Gastroesophageal sphincter (tissue), 4 donors: ENCODE measurements around the gene PLS3. TPM values are rescaled to one million over a fixed set of nuclear protein-coding genes. Genes with fewer than 3 reads are reported as not detected.

Experiments used
- ATAC-seq: fragments of 150-250 bp; one replicate; pipeline ENCODE4 v1.9.1; 2016; ENCODE audit warnings: mild to moderate bottlenecking, moderate library complexity
- H3K27ac ChIP-seq, 4 donors: fragments of 200-600 bp; sonication (generic) in 3 of 4; 1 replicate in 3 of 4; 2 replicates in 1 of 4; pipeline ENCODE4 v1.5.1; 2016 to 2019
- H3K27me3 ChIP-seq: fragments of 200-600 bp; sonication (generic); one replicate; pipeline ENCODE4 v1.5.1; 2019
- H3K36me3 ChIP-seq, 2 donors: fragments of 200-600 bp; sonication (generic); one replicate each; pipeline ENCODE4 v1.5.1; 2019; ENCODE audit warnings: control low read depth in 1 of 2
- H3K4me1 ChIP-seq, 3 donors: fragments of 200-600 bp; sonication (generic); 1 replicate in 2 of 3; 2 replicates in 1 of 3; pipeline ENCODE4 v1.5.1; 2016 to 2019; ENCODE audit warnings: control low read depth in 2 of 3
- H3K4me3 ChIP-seq, 2 donors: fragments of 200-600 bp; sonication (generic); one replicate each; pipeline ENCODE4 v1.5.1; 2019; ENCODE audit warnings: mild to moderate bottlenecking in 1 of 2, moderate library complexity in 1 of 2
- H3K9me3 ChIP-seq, 3 donors: fragments of 200-600 bp; sonication (generic); one replicate each; pipeline ENCODE4 v1.5.1; 2017 to 2019; ENCODE audit warnings: control low read depth in 2 of 3
- EP300 ChIP-seq: sonication (generic); formaldehyde crosslinking; IDR thresholded peaks from one replicate; pipeline ENCODE4 v1.6.1; 2017; ENCODE audit warnings: antibody characterized with exemption, mild to moderate bottlenecking
- POLR2A ChIP-seq, 2 donors: fragments of 450-650 bp; IDR thresholded peaks; one replicate each; pipeline ENCODE4 v1.6.1; 2017; ENCODE audit warnings: antibody characterized with exemption in 2 of 2, mild to moderate bottlenecking in 2 of 2, moderate library complexity in 1 of 2
- POLR2AphosphoS5 ChIP-seq: sonication (generic); formaldehyde crosslinking; IDR thresholded peaks from one replicate; pipeline ENCODE4 v1.6.1; 2017; ENCODE audit warnings: antibody characterized with exemption
- WGBS, 2 donors: methylation state at CpG; one replicate each; pipeline ENCODE4 v1.1.5; 2018; ENCODE audit warnings: low coverage in 1 of 2; 5-methylcytosine and 5-hydroxymethylcytosine counted together
- total RNA-seq, 4 donors: library from RNA; depleted of rRNA; stranded (reverse); fragments of >200 nt; gene quantifications; one replicate each; pipeline ENCODE4 v1.1.0, GENCODE V29; 2016
- TF ChIP-seq, protein P1 (sequence below), 4 experiments: fragments of 200-600 bp in 2 of 4; fragments of 450-650 bp in 2 of 4; sonication (generic) in 1 of 4; IDR thresholded peaks; one replicate each; pipeline ENCODE4 v1.5.1; 2017 to 2019; ENCODE audit warnings: antibody characterized with exemption in 4 of 4, mild to moderate bottlenecking in 2 of 4, moderate library complexity in 2 of 4

PLS3 gene
- total RNA-seq, 4 donors from 2014 or later = 83.5 to 134 (median 114) TPM

GRCh38 chrX:115616943-115617563, 56.1 kb downstream of the PLS3 start:
- Histone ChIP-seq H3K27ac (peak overlapping the region; percentile 74 to 92 (median 82)), H3K36me3 (no peaks in the 10 kb centered on the region), H3K4me3 (peak overlapping the region in 1 of 2 donors; percentile 18), H3K27me3 (no peaks in the 10 kb centered on the region), H3K4me1 (peaks cover 0 to 66% (median 0%) of the 10 kb centered on the region in 3 donors), H3K9me3 (no peaks in the 10 kb centered on the region)
- ATAC-seq = no peak
- TF ChIP-seq, protein P1, sequence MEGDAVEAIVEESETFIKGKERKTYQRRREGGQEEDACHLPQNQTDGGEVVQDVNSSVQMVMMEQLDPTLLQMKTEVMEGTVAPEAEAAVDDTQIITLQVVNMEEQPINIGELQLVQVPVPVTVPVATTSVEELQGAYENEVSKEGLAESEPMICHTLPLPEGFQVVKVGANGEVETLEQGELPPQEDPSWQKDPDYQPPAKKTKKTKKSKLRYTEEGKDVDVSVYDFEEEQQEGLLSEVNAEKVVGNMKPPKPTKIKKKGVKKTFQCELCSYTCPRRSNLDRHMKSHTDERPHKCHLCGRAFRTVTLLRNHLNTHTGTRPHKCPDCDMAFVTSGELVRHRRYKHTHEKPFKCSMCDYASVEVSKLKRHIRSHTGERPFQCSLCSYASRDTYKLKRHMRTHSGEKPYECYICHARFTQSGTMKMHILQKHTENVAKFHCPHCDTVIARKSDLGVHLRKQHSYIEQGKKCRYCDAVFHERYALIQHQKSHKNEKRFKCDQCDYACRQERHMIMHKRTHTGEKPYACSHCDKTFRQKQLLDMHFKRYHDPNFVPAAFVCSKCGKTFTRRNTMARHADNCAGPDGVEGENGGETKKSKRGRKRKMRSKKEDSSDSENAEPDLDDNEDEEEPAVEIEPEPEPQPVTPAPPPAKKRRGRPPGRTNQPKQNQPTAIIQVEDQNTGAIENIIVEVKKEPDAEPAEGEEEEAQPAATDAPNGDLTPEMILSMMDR (IDR thresholded peaks at IDR 0.05) = no peak
- no peak for TF ChIP-seq POLR2A (IDR thresholded peaks at IDR 0.05)
- TF ChIP-seq POLR2AphosphoS5 = no peak
- 30 to 62% methylated on average over 4 to 5 of the region's 5 CpGs for WGBS, 2 donors

DNA sequence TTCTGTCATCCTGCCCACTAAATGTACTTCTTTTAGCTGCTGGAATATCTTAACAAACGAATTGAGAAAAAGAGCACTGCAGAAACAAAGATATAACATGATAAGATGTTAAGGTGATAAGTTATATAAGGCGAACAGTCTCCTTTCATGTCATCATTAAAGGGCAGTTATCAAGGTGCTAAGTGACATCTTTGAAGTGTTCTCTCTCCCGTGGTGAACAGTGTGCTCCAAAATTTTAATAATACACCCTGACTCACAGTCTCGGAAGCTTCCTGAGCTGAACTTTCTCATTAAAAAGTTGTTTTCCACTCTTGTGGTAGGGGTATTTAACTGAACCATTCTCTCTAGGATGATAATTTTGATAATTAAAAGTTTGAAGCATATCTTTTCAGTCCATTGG, 61.6 kb downstream of the PLS3 start:
- Histone ChIP-seq H3K4me3 (no peak overlapping the region), H3K27ac (peak overlapping the region; percentile 50 to 73 (median 66)), H3K36me3 (no peaks in the 10 kb centered on the region), H3K4me1 (peaks cover 0 to 59% (median 0%) of the 10 kb centered on the region in 3 donors), H3K9me3 (no peaks in the 10 kb centered on the region), H3K27me3 (no peaks in the 10 kb centered on the region)
- TF ChIP-seq EP300 (no peak), POLR2A (IDR thresholded peaks at IDR 0.05) (no peak)
- WGBS, 2 donors = 18 to 50% methylated on average over 4 of the region's 4 CpGs
- ATAC-seq = peak; percentile 60

DNA sequence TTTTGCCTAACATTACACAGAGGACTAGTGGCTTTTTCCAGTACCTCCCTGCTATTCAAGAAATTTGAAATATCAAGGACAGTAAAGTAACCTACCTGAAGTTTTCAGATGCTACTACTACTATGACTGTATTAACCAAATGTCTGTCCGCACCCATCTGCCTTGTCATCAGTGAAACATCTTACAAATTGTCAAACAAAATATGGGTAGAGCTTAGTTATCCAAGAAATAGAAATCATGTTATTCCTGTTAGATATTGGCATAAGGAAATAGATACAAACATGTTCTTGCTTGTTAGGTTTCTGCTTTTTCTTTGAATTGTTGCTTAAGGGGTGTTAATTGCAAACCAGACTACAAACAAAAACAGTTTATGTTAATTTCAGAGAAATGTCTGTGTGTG, 63.9 kb downstream of the PLS3 start:
- no peaks in the 10 kb centered on the region for H3K9me3 ChIP-seq
- ATAC-seq = no peak

GRCh38 chrX:115625572-115626301, 64.8 kb downstream of the PLS3 start:
- 26 to 34% methylated on average over 4 to 6 of the region's 6 CpGs for WGBS, 2 donors
- peak overlapping the region in 3 of 4 donors; percentile 53 to 78 (median 69) for H3K27ac ChIP-seq
- TF ChIP-seq, protein P1 (IDR thresholded peaks at IDR 0.05) = no peak
- TF ChIP-seq POLR2AphosphoS5 (peak; percentile 7), EP300 (no peak), POLR2A (IDR thresholded peaks at IDR 0.05) (no peak)
- H3K4me1 ChIP-seq = peaks cover 0 to 67% (median 0%) of the 10 kb centered on the region in 3 donors
- H3K4me3 ChIP-seq = no peak overlapping the region
- no peaks in the 10 kb centered on the region for H3K27me3 ChIP-seq
- no peaks in the 10 kb centered on the region for H3K36me3 ChIP-seq
- no peaks in the 10 kb centered on the region for H3K9me3 ChIP-seq
- ATAC-seq = peak; percentile 57

More for the DNA sequence above, 63.9 kb downstream of the PLS3 start:
- H3K4me3 ChIP-seq = no peak overlapping the region
- peaks cover 0 to 62% (median 0%) of the 10 kb centered on the region in 3 donors for H3K4me1 ChIP-seq
- TF ChIP-seq POLR2AphosphoS5 (no peak), EP300 (no peak), POLR2A (IDR thresholded peaks at IDR 0.05) (no peak)
- TF ChIP-seq, protein P1 (IDR thresholded peaks at IDR 0.05) = no peak
- H3K36me3 ChIP-seq = no peaks in the 10 kb centered on the region
- 50 to 60% methylated on average over 1 of the region's 1 CpG for WGBS, 2 donors
- peak overlapping the region; percentile 34 to 78 (median 61) for H3K27ac ChIP-seq
- no peaks in the 10 kb centered on the region for H3K27me3 ChIP-seq

DNA sequence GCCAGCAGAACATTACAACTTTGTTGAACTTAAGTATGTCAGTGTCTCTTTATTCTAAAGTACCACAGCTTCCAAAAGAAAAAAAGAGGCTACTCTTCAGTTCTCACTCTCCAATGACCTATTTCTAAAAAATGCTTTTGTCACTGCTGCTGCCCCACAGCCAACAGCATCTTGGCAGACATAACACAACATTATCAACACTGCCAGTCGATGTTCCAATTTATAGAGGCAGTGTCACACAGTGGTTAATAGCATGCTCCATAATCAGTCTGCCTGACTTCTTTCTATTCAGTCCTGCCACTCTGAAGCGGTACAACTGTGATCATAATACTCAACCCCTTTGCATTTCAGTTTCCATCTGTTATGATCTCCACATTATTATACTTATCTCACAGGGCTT, 69.2 kb downstream of the PLS3 start:
- H3K27me3 ChIP-seq = no peaks in the 10 kb centered on the region
- no peaks in the 10 kb centered on the region for H3K36me3 ChIP-seq
- no peak for TF ChIP-seq POLR2A (IDR thresholded peaks at IDR 0.05)
- no peak for TF ChIP-seq EP300
- TF ChIP-seq, protein P1 (IDR thresholded peaks at IDR 0.05) = no peak
- no peak overlapping the region for H3K4me3 ChIP-seq
- peak overlapping the region in 3 of 4 donors; percentile 34 to 57 (median 44) for H3K27ac ChIP-seq
- H3K4me1 ChIP-seq = peaks cover 0 to 47% (median 0%) of the 10 kb centered on the region in 3 donors
- 28 to 77% methylated on average over 2 of the region's 2 CpGs for WGBS, 2 donors
- ATAC-seq = no peak
- H3K9me3 ChIP-seq = no peaks in the 10 kb centered on the region
